Astrocyte (in vitro differentiated cells and primary cell): ENCODE data around the gene BEST4.

Experiments
- EZH2 ChIP-seq: IDR thresholded peaks from 2 replicates; pipeline ENCODE4 v1.6.1; 2012; ENCODE audit warnings: mild to moderate bottlenecking, low read length, inconsistent platforms; ENCODE audit not compliant: insufficient read depth
- TF ChIP-seq, protein P1 (sequence below): IDR thresholded peaks from 2 replicates; pipeline ENCODE4 v1.5.1; 2011; ENCODE audit warnings: low read depth, mild to moderate bottlenecking, inconsistent platforms, low read length, moderate library complexity; ENCODE audit not compliant: insufficient read depth

DNA sequence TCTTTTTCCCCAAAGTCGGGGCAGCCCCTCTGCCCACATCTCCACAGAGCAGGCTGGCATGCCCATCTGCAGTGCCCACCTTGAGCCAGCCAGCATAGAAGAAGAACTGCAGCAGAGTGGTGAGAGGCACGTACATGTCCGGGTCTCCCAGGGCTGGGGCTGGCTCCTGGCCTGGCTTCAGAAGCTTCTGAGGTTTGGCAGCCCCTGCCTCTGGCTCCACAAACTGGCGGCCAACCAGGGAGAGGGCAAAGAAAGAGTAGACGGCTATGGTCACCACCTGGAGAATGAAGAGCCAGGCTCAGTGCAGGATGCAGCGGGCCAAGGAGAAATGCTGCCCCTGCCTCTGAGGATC, 3.0 kb downstream of the BEST4 start:
- TF ChIP-seq, protein P1, sequence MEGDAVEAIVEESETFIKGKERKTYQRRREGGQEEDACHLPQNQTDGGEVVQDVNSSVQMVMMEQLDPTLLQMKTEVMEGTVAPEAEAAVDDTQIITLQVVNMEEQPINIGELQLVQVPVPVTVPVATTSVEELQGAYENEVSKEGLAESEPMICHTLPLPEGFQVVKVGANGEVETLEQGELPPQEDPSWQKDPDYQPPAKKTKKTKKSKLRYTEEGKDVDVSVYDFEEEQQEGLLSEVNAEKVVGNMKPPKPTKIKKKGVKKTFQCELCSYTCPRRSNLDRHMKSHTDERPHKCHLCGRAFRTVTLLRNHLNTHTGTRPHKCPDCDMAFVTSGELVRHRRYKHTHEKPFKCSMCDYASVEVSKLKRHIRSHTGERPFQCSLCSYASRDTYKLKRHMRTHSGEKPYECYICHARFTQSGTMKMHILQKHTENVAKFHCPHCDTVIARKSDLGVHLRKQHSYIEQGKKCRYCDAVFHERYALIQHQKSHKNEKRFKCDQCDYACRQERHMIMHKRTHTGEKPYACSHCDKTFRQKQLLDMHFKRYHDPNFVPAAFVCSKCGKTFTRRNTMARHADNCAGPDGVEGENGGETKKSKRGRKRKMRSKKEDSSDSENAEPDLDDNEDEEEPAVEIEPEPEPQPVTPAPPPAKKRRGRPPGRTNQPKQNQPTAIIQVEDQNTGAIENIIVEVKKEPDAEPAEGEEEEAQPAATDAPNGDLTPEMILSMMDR = no peak
- no peak for TF ChIP-seq EZH2
